GM19324 (cell line): ENCODE measurements around the gene THYN1.
A peak's percentile ranks its signal among the peaks of the same experiment; 100 is the strongest.
"Not testable (repeated sequence)": the region's sequence is repeated elsewhere in the genome, so short reads cannot be mapped to it uniquely, and the experiment has no call there.

Source experiments
- ATAC-seq: cut with Tn5 transposase; IDR thresholded peaks from one replicate; pipeline ENCODE4 v1.9.1; 2021; ENCODE audit warnings: mild to moderate bottlenecking, moderate library complexity; ENCODE audit not compliant: unreplicated experiment, low FRiP score

The THYN1 gene

DNA sequence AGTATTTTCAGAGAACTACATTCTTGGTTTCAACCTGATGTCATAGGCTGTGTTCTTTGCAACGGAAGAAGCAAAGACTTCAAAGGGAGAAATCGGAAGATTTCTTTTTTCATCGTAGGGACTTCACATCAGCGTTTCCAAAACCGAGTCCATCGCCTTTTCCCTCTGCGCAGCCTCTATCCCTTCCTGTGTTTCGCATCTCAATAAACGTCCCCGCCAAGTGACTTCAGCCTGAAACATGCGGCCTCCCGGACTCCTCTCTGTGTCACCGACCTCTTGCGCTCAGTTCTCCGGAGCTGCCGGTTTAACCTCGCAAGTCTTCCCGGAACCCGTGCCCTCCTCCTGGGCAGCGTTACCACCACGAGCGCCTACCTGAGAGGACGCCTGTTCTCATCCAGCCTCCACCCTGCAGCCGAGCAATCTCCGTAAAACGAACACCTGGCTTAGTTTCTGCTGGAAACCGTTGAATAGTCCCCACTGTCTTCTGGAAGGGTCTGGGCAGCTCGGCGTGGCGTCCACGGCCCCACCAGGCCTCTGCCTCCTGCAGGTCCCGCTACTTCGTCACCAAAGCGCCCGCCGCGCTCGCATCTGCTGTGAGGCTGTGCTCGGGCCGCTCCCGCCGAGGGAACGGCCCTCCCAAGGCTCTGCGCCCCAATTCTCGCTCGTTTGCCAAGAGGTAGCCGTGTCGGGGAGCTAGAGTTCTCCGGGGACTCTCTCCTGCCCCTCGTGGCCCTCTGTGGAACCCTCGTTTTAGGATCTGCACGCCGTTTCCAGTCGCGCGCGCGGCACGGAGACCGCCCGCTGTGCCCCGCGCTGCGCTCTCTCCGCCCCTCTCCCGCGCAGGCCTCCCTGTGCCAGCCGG lies 22.6 kb upstream of the THYN1 start, which contains the start of gene GLB1L3:
Gene GLB1L3 (plus strand): TSS at position 846 of the 862 bp plus-strand sequence. CDS start 362 bp downstream, outside the sequence.
- peak; percentile 73 for ATAC-seq

DNA sequence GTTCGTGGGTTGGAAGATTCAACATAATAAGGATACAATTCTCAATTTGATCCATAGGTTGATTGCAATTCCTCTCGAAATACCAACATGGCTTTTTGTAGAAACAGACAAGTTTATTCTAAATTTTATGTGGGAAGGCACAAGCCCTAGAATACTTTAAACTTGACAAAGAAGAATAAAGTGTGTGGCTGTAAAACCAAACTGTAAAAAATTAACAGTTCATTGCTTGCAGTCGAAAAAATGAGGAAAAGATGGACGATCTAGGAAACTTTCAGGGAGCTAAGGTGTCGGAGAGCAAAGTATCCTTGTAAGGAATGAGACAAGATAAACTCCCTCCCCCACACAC lies 22.0 kb upstream of the THYN1 start:
- no peak for ATAC-seq

DNA sequence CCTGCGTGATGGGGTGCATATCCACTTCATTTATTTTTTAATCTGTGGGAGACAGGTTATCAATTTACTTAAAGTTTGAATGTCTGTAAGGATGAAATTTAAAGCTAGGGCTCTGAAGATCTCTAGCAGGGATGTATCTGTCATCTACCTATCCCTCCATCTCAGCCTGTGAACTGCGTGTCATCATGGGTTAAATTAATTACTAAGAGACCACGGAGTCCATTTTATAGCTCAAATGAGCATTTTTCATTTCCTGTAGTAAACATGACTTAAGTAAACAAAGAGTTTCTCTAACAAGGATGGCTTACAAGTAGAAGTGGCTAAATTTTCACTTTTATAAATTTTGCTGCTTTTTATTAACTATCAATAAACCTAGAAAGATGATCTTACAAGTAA lies 20.2 kb upstream of the THYN1 start:
- no peak for ATAC-seq

GRCh38 chr11:134272381-134273316 lies 19.5 kb upstream of the THYN1 start:
- no peak for ATAC-seq

DNA sequence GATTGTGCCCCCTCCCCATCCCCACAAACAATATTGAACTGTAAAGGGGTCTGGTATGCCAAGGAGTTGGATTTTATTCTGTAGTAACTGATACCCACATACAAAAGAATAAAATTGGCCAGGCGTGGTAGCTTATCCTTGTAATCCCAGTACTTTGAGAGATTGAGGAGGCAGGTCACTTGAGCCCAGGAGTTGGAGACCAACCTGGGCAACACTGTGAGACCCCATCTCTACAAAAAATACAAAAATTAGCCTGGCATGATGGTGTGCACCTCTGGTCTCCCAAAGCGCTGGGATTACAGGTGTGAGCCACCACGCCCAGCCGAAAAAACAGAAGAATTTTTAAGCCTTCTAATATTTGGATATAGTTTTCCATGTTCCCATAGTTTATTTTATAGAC lies 18.8 kb upstream of the THYN1 start:
- ATAC-seq: no peak

- ATAC-seq: no peak
These were observed 17.1 kb upstream of the THYN1 start for GRCh38 chr11:134270250-134270714.

GRCh38 chr11:134267966-134268365 lies 14.8 kb upstream of the THYN1 start:
- ATAC-seq: no peak

GRCh38 chr11:134267461-134267860 lies 14.3 kb upstream of the THYN1 start:
- ATAC-seq: no peak

GRCh38 chr11:134266841-134267251 lies 13.7 kb upstream of the THYN1 start:
- no peak for ATAC-seq

GRCh38 chr11:134266440-134266839 lies 13.3 kb upstream of the THYN1 start:
- no peak for ATAC-seq

- ATAC-seq: no peak
These were observed 12.0 kb upstream of the THYN1 start for GRCh38 chr11:134264966-134265764.

GRCh38 chr11:134261626-134262488 lies 8.7 kb upstream of the THYN1 start:
- no peak for ATAC-seq

DNA sequence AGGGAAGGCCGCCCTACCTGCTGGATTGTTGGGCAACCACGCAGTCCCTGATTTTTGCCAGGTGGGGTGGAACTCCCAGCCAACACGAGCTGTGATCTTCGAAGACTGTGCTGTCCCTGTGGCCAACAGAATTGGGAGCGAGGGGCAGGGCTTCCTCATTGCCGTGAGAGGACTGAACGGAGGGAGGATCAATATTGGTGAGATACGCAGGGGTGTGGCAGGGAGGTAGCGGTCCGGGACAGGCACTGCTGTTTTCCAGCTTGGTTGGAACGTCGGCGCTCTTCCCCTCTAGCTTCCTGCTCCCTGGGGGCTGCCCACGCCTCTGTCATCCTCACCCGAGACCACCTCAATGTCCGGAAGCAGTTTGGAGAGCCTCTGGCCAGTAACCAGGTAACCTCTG lies 7.8 kb upstream of the THYN1 start:
- ATAC-seq: no peak

DNA sequence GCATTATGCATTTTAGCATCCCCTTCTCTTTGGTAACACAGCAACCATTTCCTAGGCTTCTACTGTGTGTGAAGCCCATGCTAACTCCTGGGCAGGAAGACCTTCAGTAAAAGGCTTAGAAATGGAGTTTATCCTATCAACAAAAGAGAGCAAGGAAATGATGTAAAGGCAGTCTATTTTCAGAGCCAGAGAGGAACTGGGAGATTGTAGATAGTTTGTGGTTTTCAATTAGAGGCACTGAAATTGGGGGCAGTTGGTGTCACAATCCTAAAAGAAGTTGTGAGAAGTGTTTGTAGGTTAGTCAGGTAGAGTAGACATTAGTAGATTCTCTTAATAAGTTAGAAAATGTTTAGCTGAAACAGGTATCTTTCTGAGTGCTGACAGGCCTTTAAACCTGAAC lies 7.4 kb upstream of the THYN1 start:
- no peak for ATAC-seq

DNA sequence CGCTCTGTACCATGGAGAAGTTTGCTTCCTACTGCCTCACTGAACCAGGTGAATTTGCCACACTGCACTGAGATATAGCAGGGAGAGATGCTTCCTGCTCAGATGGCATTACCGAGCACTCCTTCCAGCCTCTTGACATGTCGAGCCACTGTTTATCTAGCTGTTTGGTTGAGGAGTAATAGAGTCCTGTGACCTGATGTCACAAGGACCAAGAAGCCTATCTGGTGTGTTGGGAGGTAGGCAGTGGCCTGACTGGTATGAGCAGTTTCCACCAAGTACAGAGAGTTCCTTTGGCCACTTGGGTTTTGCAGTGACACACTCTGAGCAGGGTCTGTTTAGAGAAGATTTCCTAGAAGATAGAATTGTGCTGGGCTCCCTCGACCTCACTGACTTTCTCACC lies 5.4 kb upstream of the THYN1 start:
- no peak for ATAC-seq

DNA sequence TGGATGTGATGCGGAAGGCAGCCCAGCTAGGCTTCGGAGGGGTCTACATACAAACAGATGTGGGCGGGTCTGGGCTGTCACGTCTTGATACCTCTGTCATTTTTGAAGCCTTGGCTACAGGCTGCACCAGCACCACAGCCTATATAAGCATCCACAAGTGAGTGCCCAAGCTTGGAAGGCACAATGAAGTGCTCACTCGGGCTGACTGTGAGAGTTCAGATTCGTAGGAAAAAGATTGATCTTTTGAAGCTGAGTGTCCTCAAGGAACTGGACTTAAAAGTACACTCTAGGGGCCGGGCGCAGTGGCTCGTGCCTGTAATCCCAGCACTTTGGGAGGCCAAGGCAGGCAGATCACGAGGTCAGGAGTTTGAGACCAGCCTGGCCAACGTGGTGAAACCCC lies 3.9 kb upstream of the THYN1 start:
- ATAC-seq: no peak

DNA sequence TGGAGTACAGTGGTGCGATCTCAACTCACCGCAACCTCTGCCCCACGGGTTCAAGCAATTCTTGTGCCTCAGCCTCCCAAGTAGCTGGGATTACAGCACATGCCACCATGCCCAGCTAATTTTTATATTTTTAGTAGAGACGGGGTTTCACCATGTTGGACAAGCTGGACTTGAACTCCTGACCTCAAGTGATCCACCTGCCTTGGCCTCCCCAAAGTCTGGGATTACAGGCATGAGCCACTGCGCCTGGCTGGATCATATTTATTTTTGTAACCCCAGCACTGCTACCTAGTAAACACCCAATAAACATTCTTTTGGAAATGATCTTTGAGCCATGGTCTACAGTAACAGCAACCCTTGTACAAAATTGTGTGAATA lies 2.0 kb upstream of the THYN1 start:
- ATAC-seq: not testable (repeated sequence)

DNA sequence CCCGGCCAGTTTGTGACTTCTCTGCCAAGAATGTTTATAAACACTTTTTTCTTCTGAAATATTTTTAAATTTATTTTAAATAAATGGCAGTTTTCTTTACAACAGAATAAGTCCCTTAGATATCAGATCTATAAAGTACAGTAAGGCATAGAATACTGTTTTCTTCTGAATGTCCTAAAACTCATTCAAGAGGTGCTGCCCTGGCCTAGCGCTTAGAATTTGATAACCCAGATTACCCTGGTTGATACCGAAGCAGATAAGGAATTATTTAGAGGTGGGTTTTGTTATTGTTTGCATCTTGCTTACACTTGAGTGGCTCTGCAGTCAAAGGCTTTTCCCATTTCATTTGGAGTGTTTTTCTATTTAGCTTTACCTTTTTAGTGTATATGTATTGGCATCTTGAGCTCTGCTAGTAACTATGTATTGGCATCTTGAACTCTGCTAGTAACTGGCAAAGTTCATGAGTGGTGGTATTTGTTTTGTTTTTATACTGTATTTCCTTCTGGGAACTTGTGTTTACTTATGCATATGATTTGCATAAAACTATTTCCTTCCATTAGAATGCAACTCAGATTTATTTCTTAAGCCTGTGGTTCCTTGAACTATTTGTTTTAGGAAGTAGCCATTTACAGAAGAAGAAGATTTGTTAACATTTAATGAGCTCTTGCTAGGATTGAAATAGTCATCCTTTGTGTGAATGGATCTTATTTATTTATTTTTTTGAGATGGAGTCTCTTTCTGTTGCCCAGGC lies 1.5 kb upstream of the THYN1 start:
- no peak for ATAC-seq
